ENCODE measurements around the gene CNTN5. TPM values are rescaled to one million over a fixed set of nuclear protein-coding genes. Genes with fewer than 3 reads are reported as not detected.

Gene CNTN5
- polyA plus RNA-seq, 1 donor from 2014 or later: 1.1 TPM

GRCh38 chr11:99519095-99519494, 498.3 kb downstream of the CNTN5 start:
- no peak overlapping the region for H3K4me2 ChIP-seq (ENCODE audit: low read length)
- H3K27me3 ChIP-seq (ENCODE audit: insufficient read depth, low read depth, low read length): no peaks in the 10 kb centered on the region
- no peaks in the 10 kb centered on the region for H3K79me2 ChIP-seq (replicated peaks; ENCODE audit: insufficient read depth, low read length)
- no peak overlapping the region for H3K9ac ChIP-seq (ENCODE audit: low read length)
- H3K9me2 ChIP-seq (ENCODE audit: insufficient read depth, low read length): no peaks in the 10 kb centered on the region
- H3K36me3 ChIP-seq (ENCODE audit: insufficient read depth, low read length): no peaks in the 10 kb centered on the region
- no peaks in the 10 kb centered on the region for H4K20me1 ChIP-seq (ENCODE audit: insufficient read depth)
- no peak for TF ChIP-seq POLR2AphosphoS5 (IDR thresholded peaks at IDR 0.05)
- no peak for TF ChIP-seq REST (IDR thresholded peaks at IDR 0.05; ENCODE audit: borderline replicate concordance)
- no peak for TF ChIP-seq SMC3 (conservative IDR thresholded peaks at IDR 0.05; ENCODE audit: poor library complexity)
- no peak for TF ChIP-seq EP300 (conservative IDR thresholded peaks at IDR 0.05; ENCODE audit: poor library complexity, severe bottlenecking)
- TF ChIP-seq TAF1 (IDR thresholded peaks at IDR 0.05; ENCODE audit: low read depth): no peak
- TF ChIP-seq EZH2 (IDR thresholded peaks at IDR 0.05; ENCODE audit: borderline replicate concordance, insufficient read depth, low read length, poor library complexity, severe bottlenecking): no peak
- no peak for TF ChIP-seq RAD21 (conservative IDR thresholded peaks at IDR 0.05)
- TF ChIP-seq CTCF (IDR thresholded peaks at IDR 0.05; ENCODE audit: poor library complexity, severe bottlenecking): no peak
- no peak for TF ChIP-seq MXI1 (conservative IDR thresholded peaks at IDR 0.05; ENCODE audit: poor library complexity, severe bottlenecking)
- no peak overlapping the region for H2AFZ ChIP-seq (ENCODE audit: low read depth, low read length)
- H3F3A ChIP-seq (ENCODE audit: insufficient read depth, low read length, poor library complexity, severe bottlenecking): no peaks in the 10 kb centered on the region
- H3K9me3 ChIP-seq (ENCODE audit: low read length): no peaks in the 10 kb centered on the region
- H3K4me3 ChIP-seq (ENCODE audit: low read length): no peak overlapping the region
- no peak overlapping the region for H3K27ac ChIP-seq (ENCODE audit: low read length)

- H3K9me2 ChIP-seq (ENCODE audit: insufficient read depth, low read length): no peaks in the 10 kb centered on the region
- no peak overlapping the region for H3K9ac ChIP-seq (ENCODE audit: low read length)
- no peak overlapping the region for H2AFZ ChIP-seq (ENCODE audit: low read depth, low read length)
- no peaks in the 10 kb centered on the region for H3K36me3 ChIP-seq (ENCODE audit: insufficient read depth, low read length)
- no peaks in the 10 kb centered on the region for H3F3A ChIP-seq (ENCODE audit: insufficient read depth, low read length, poor library complexity, severe bottlenecking)
- H3K27me3 ChIP-seq (ENCODE audit: insufficient read depth, low read depth, low read length): no peaks in the 10 kb centered on the region
- no peak for TF ChIP-seq SMC3 (conservative IDR thresholded peaks at IDR 0.05; ENCODE audit: poor library complexity)
- no peak for TF ChIP-seq POLR2AphosphoS5 (IDR thresholded peaks at IDR 0.05)
- no peak for TF ChIP-seq MXI1 (conservative IDR thresholded peaks at IDR 0.05; ENCODE audit: poor library complexity, severe bottlenecking)
- TF ChIP-seq RAD21 (conservative IDR thresholded peaks at IDR 0.05): no peak
- no peak for TF ChIP-seq CTCF (IDR thresholded peaks at IDR 0.05; ENCODE audit: poor library complexity, severe bottlenecking)
- TF ChIP-seq EP300 (conservative IDR thresholded peaks at IDR 0.05; ENCODE audit: poor library complexity, severe bottlenecking): no peak
- no peak for TF ChIP-seq REST (IDR thresholded peaks at IDR 0.05; ENCODE audit: borderline replicate concordance)
- TF ChIP-seq TAF1 (IDR thresholded peaks at IDR 0.05; ENCODE audit: low read depth): no peak
- no peak for TF ChIP-seq EZH2 (IDR thresholded peaks at IDR 0.05; ENCODE audit: borderline replicate concordance, insufficient read depth, low read length, poor library complexity, severe bottlenecking)
- no peaks in the 10 kb centered on the region for H3K79me2 ChIP-seq (replicated peaks; ENCODE audit: insufficient read depth, low read length)
- H3K27ac ChIP-seq (ENCODE audit: low read length): no peak overlapping the region
- no peak overlapping the region for H3K4me3 ChIP-seq (ENCODE audit: low read length)
- no peaks in the 10 kb centered on the region for H3K9me3 ChIP-seq (ENCODE audit: low read length)
- H4K20me1 ChIP-seq (ENCODE audit: insufficient read depth): no peaks in the 10 kb centered on the region
- H3K4me2 ChIP-seq (ENCODE audit: low read length): no peak overlapping the region
These were observed 501.9 kb downstream of the CNTN5 start for GRCh38 chr11:99522467-99523173.
